Heart left ventricle (tissue), 16 donors: Measurements from ENCODE around the gene LRFN3. TPM values are rescaled to one million over a fixed set of nuclear protein-coding genes. Genes with fewer than 3 reads are reported as not detected.

Experiments
- ATAC-seq, 4 donors: fragments of 200-7000 bp; cut with Tn5 transposase; one replicate each; pipeline ENCODE4 v1.9.1; 2020 to 2022; ENCODE audit warnings: moderate library complexity in 4 of 4, mild to moderate bottlenecking in 3 of 4, moderate number of reproducible peaks in 1 of 4
- DNase-seq, 5 donors: peaks; one replicate each; pipeline ENCODE4 v3.0.0-alpha.2; 2020
- H3K27ac ChIP-seq, 12 donors: fragments of 200-600 bp; sonication (generic) in 4 of 12; one replicate each; pipeline versions ENCODE4 v1.5.0 to v1.8.0; 2016 to 2022; ENCODE audit warnings: mild to moderate bottlenecking in 2 of 12
- H3K27me3 ChIP-seq, 9 donors: fragments of 200-600 bp; sonication (generic) in 2 of 9; one replicate each; pipeline versions ENCODE4 v1.5.1 to v1.8.0; 2016 to 2022; ENCODE audit warnings: mild to moderate bottlenecking in 3 of 9
- H3K36me3 ChIP-seq, 9 donors: fragments of 200-600 bp; sonication (generic) in 2 of 9; one replicate each; pipeline versions ENCODE4 v1.5.0 to v1.8.0; 2018 to 2022; ENCODE audit warnings: mild to moderate bottlenecking in 2 of 9
- H3K4me1 ChIP-seq, 12 donors: fragments of 200-600 bp; sonication (generic) in 4 of 12; one replicate each; pipeline versions ENCODE4 v1.5.0 to v1.8.0; 2016 to 2022; ENCODE audit warnings: mild to moderate bottlenecking in 3 of 12
- H3K4me3 ChIP-seq, 12 donors: fragments of 200-600 bp; sonication (generic) in 4 of 12; one replicate each; pipeline versions ENCODE4 v1.5.0 to v1.8.0; 2017 to 2022; ENCODE audit warnings: mild to moderate bottlenecking in 9 of 12, moderate library complexity in 4 of 12
- H3K9me3 ChIP-seq, 12 donors: fragments of 200-600 bp; sonication (generic) in 4 of 12; one replicate each; pipeline versions ENCODE4 v1.5.0 to v1.8.0; 2016 to 2022; ENCODE audit warnings: mild to moderate bottlenecking in 1 of 12
- CTCF ChIP-seq, 12 donors: fragments of 200-600 bp; sonication (generic) in 4 of 12; IDR thresholded peaks; one replicate each; pipeline versions ENCODE4 v1.5.0 to v1.8.0; 2018 to 2022; ENCODE audit warnings: antibody characterized with exemption in 12 of 12, mild to moderate bottlenecking in 5 of 12
- POLR2A ChIP-seq, 2 donors: fragments of 450-650 bp; IDR thresholded peaks; one replicate each; pipeline ENCODE4 v1.6.1; 2017; ENCODE audit warnings: antibody characterized with exemption in 2 of 2, mild to moderate bottlenecking in 2 of 2, moderate library complexity in 2 of 2
- WGBS, 4 donors: extraction: QIAGEN DNeasy Blood & Tissue Kit in 2 of 4; methylation state at CpG; one replicate each; pipeline versions ENCODE4 v1.1.5 to v1.1.7; 2013 to 2018; 5-methylcytosine and 5-hydroxymethylcytosine counted together
- intact Hi-C, 10 donors: fragments of 100-400 bp; cut with DNase I; formaldehyde crosslinking; loops; one replicate each; pipeline versions ENCODE4 v1.11.1 to v1.14.2; 2022
- polyA plus RNA-seq, 2 donors: library from polyadenylated mRNA; stranded (reverse); fragments of 200-250 nt; gene quantifications; one replicate each; pipeline ENCODE4 v1.2.3, GENCODE V29; 2013
- total RNA-seq, 9 donors: library from RNA; depleted of rRNA in 2 of 9; stranded (reverse); fragments of >200 nt in 2 of 9; fragmentation: NEBNext Ultra II Directional in 3 of 9; extraction: Animal tissue kit (Norgen Biotek cat#: 25700) in 3 of 9; gene quantifications; one replicate each; pipeline versions ENCODE4 v1.1.0 to v1.2.4, GENCODE V29; 2016 to 2023
- donor health status: ischemic (EF 13 %, LVEDD 7.1; RV severe dilation, severe dysfunction).
- donor health status: healthy with polysubstance abuse.
- donor health status: DM: no; HTN: yes; CAD: no.
- donor health status: DM: no; HTN: no; CAD: no.
- donor health status: ischemic (EF 25% LVEDD 6.9; RV normal size, moderate dysfunction).
- donor health status: ischemic (EF 25% LVEDD 5.7; RV mildly dilated, moderate dysfunction).
- donor health status: healthy.
- donor health status: DM: yes; HTN: yes; CAD: no.
- donor health status: ischemic (EF 35%, LVEDD 5.7; RV mildly dilated, moderate dysfunction).
- donor health status: nonischemic (EF 11% LVEDD 7.7; RV severe dilation, severe dysfunction).
- donor health status: DM: yes; HTN: yes; CAD: no.
- donor health status: PGD.
- donor health status: ischemic (EF 29% LVEDD 5.4; RV normal size, mild dysfunction).
- donor health status: nonischemic (EF 23%, LVEDD 6.1; RV moderate dilation, normal function).

The LRFN3 gene
- total and polyA plus RNA-seq, 11 donors = 4.5 to 18.6 (median 8.5) TPM

GRCh38 chr19:35991731-35992450 lies 55.7 kb downstream of the LRFN3 start:
- no peak for DNase-seq
- 66 to 79% (median 76%) methylated on average over 7 of the region's 7 CpGs for WGBS, 4 donors
- no peak overlapping the region for H3K4me3 ChIP-seq

GRCh38 chr19:35992907-35993765 lies 57.0 kb downstream of the LRFN3 start:
- TF ChIP-seq CTCF (IDR thresholded peaks at IDR 0.05) (no peak), POLR2A (IDR thresholded peaks at IDR 0.05) (no peak)
- ATAC-seq = no peak

More at GRCh38 chr19:35991731-35992450, 55.7 kb downstream of the LRFN3 start:
- no peak for ATAC-seq
- no peaks in the 10 kb centered on the region for H3K36me3 ChIP-seq
- no peak overlapping the region for H3K27ac ChIP-seq
- peaks cover 0 to 7% (median 0%) of the 10 kb centered on the region in 12 donors for H3K9me3 ChIP-seq
- peaks cover 4 to 32% (median 19%) of the 10 kb centered on the region in 12 donors for H3K4me1 ChIP-seq
- TF ChIP-seq POLR2A (IDR thresholded peaks at IDR 0.05) (no peak), CTCF (IDR thresholded peaks at IDR 0.05) (no peak)
- intact Hi-C loops = loop anchor here in 2 of 10 donors (5.0 to 10.0 kb wide), 2 partner anchors 120 to 123 kb away; partner anchors contain the start of genes OVOL3 (in 2 of the 2), POLR2I (in 2 of the 2) and TBCB (in 1 of the 2)
- peaks cover 0 to 19% (median 10%) of the 10 kb centered on the region in 9 donors for H3K27me3 ChIP-seq

GRCh38 chr19:35993923-35994598 lies 57.9 kb downstream of the LRFN3 start:
- Histone ChIP-seq H3K4me1 (peaks cover 4 to 35% (median 21%) of the 10 kb centered on the region in 12 donors), H3K27me3 (peaks cover 0 to under 1% (median 0%) of the 10 kb centered on the region in 9 donors), H3K36me3 (peaks cover 0 to 18% (median 7%) of the 10 kb centered on the region in 9 donors), H3K4me3 (peak overlapping the region; percentile 67 to 99 (median 90)), H3K27ac (peak overlapping the region in 8 of 12 donors; percentile 77 to 88 (median 86)), H3K9me3 (peaks cover 0 to 2% (median 0%) of the 10 kb centered on the region in 12 donors)
- intact Hi-C loops = loop anchor here in 2 of 10 donors (5.0 to 10.0 kb wide), 2 partner anchors 118 to 121 kb away; partner anchors contain the start of genes OVOL3 (in 2 of the 2), POLR2I (in 2 of the 2) and TBCB (in 1 of the 2)
- DNase-seq (peak in 2 of 5 donors; percentile 42 to 67), ATAC-seq (peak in 3 of 4 donors; percentile 7 to 34 (median 25))
- WGBS, 4 donors = 34 to 37% (median 36%) methylated on average over 37 to 49 of the region's 49 CpGs
- peak in 3 of 12 donors; percentile 9 to 34 (median 23) for TF ChIP-seq CTCF (IDR thresholded peaks at IDR 0.05)
- TF ChIP-seq POLR2A (IDR thresholded peaks at IDR 0.05) = no peak

More at GRCh38 chr19:35992907-35993765, 57.0 kb downstream of the LRFN3 start:
- peaks cover 0 to 10% (median 2%) of the 10 kb centered on the region in 9 donors for H3K36me3 ChIP-seq
- H3K4me3 ChIP-seq = no peak overlapping the region
- intact Hi-C loops = loop anchor here in 2 of 10 donors (5.0 to 10.0 kb wide), 2 partner anchors 119 to 122 kb away; partner anchors contain the start of genes OVOL3 (in 2 of the 2), POLR2I (in 2 of the 2) and TBCB (in 1 of the 2)
- DNase-seq = no peak
- peaks cover 4 to 31% (median 19%) of the 10 kb centered on the region in 12 donors for H3K4me1 ChIP-seq
- peaks cover 0 to 10% (median 0%) of the 10 kb centered on the region in 9 donors for H3K27me3 ChIP-seq
- 93 to 95% (median 94%) methylated on average over 8 of the region's 8 CpGs for WGBS, 4 donors
- peaks cover 0 to 7% (median 0%) of the 10 kb centered on the region in 12 donors for H3K9me3 ChIP-seq
- H3K27ac ChIP-seq = no peak overlapping the region

Other genes with a start within 250 kb of the LRFN3 start
- under 1 TPM in 1 of 9 donors, not detected in 8; 0.24 TPM for gene ZBTB32, start 231.8 kb upstream of the LRFN3 start, total RNA-seq
- not detected for gene ZBTB32, start 231.8 kb upstream of the LRFN3 start, polyA plus RNA-seq
- 10 to 100 TPM; 11.3 to 24.5 (median 15.7) TPM for gene KMT2B, start 218.4 kb upstream of the LRFN3 start, total RNA-seq
- gene KMT2B, start 218.4 kb upstream of the LRFN3 start, polyA plus RNA-seq = 10 to 100 TPM; 13.9 to 15.8 TPM
- gene IGFLR1, start 193.9 kb upstream of the LRFN3 start, total RNA-seq = 10 to 100 TPM in 1 of 9 donors, 1 to 10 TPM in 7, under 1 TPM in 1; 0.74 to 25.2 (median 3.6) TPM
- 10 to 100 TPM in 1 of 2 donors, 1 to 10 TPM in 1; 3.4 to 10.8 TPM for gene IGFLR1, start 193.9 kb upstream of the LRFN3 start, polyA plus RNA-seq
- gene U2AF1L4, start 191.0 kb upstream of the LRFN3 start, total RNA-seq = 10 to 100 TPM; 14.3 to 32.8 (median 20.9) TPM
- gene U2AF1L4, start 191.0 kb upstream of the LRFN3 start, polyA plus RNA-seq = 10 to 100 TPM in 1 of 2 donors, 1 to 10 TPM in 1; 7.2 to 27.1 TPM
- gene PSENEN, start 190.7 kb upstream of the LRFN3 start, total RNA-seq = 10 to 100 TPM; 25.2 to 69.0 (median 40.9) TPM
- gene PSENEN, start 190.7 kb upstream of the LRFN3 start, polyA plus RNA-seq = 10 to 100 TPM; 52.6 to 95.1 TPM
- gene LIN37, start 187.8 kb upstream of the LRFN3 start, total RNA-seq = 10 to 100 TPM in 3 of 9 donors, 1 to 10 TPM in 6; 3.7 to 12.2 (median 7.6) TPM
- gene LIN37, start 187.8 kb upstream of the LRFN3 start, polyA plus RNA-seq = 10 to 100 TPM; 20.1 to 23.0 TPM
- gene HSPB6, start 179.3 kb upstream of the LRFN3 start, total RNA-seq = 1,000 to 10,000 TPM in 1 of 9 donors, 100 to 1,000 TPM in 8; 226 to 1,012 (median 652) TPM
- 100 to 1,000 TPM; 156 to 457 TPM for gene HSPB6, start 179.3 kb upstream of the LRFN3 start, polyA plus RNA-seq
- 10 to 100 TPM in 4 of 9 donors, 1 to 10 TPM in 5; 1.9 to 19.7 (median 9.7) TPM for gene PROSER3, start 178.2 kb upstream of the LRFN3 start, total RNA-seq
- 10 to 100 TPM in 1 of 2 donors, 1 to 10 TPM in 1; 6.0 to 12.8 TPM for gene PROSER3, start 178.2 kb upstream of the LRFN3 start, polyA plus RNA-seq
- gene ARHGAP33, start 160.8 kb upstream of the LRFN3 start, total RNA-seq = 1 to 10 TPM in 8 of 9 donors, under 1 TPM in 1; 0.50 to 7.8 (median 5.7) TPM
- gene ARHGAP33, start 160.8 kb upstream of the LRFN3 start, polyA plus RNA-seq = 1 to 10 TPM; 3.2 to 3.4 TPM
- not detected for gene PRODH2, start 123.5 kb upstream of the LRFN3 start, total RNA-seq
- not detected for gene PRODH2, start 123.5 kb upstream of the LRFN3 start, polyA plus RNA-seq
- gene NPHS1, start 83.9 kb upstream of the LRFN3 start, total RNA-seq = 1 to 10 TPM in 1 of 9 donors, not detected in 8; 1.0 TPM
- not detected for gene NPHS1, start 83.9 kb upstream of the LRFN3 start, polyA plus RNA-seq
- under 1 TPM in 1 of 9 donors, not detected in 8; 0.77 TPM for gene KIRREL2, start 79.5 kb upstream of the LRFN3 start, total RNA-seq
- not detected for gene KIRREL2, start 79.5 kb upstream of the LRFN3 start, polyA plus RNA-seq
- gene APLP1, start 67.8 kb upstream of the LRFN3 start, total RNA-seq = 10 to 100 TPM in 8 of 9 donors, 1 to 10 TPM in 1; 8.9 to 44.3 (median 25.3) TPM
- gene APLP1, start 67.8 kb upstream of the LRFN3 start, polyA plus RNA-seq = 10 to 100 TPM in 1 of 2 donors, 1 to 10 TPM in 1; 2.1 to 19.0 TPM
- 10 to 100 TPM in 1 of 9 donors, 1 to 10 TPM in 7, under 1 TPM in 1; 0.79 to 12.3 (median 3.0) TPM for gene NFKBID, start 35.8 kb upstream of the LRFN3 start, total RNA-seq
- 1 to 10 TPM; 2.8 to 3.1 TPM for gene NFKBID, start 35.8 kb upstream of the LRFN3 start, polyA plus RNA-seq
- 10 to 100 TPM in 2 of 9 donors, 1 to 10 TPM in 6, not detected in 1; 2.3 to 31.7 (median 4.7) TPM for gene HCST, start 33.8 kb upstream of the LRFN3 start, total RNA-seq
- gene HCST, start 33.8 kb upstream of the LRFN3 start, polyA plus RNA-seq = 10 to 100 TPM in 1 of 2 donors, 1 to 10 TPM in 1; 3.2 to 10.1 TPM
- 100 to 1,000 TPM in 2 of 9 donors, 10 to 100 TPM in 7; 12.6 to 237 (median 19.4) TPM for gene TYROBP, start 28.1 kb upstream of the LRFN3 start, total RNA-seq
- 10 to 100 TPM; 17.1 to 42.7 TPM for gene TYROBP, start 28.1 kb upstream of the LRFN3 start, polyA plus RNA-seq
- 10 to 100 TPM in 8 of 9 donors, 1 to 10 TPM in 1; 9.7 to 41.8 (median 11.4) TPM for gene SDHAF1, start 58.8 kb downstream of the LRFN3 start, total RNA-seq
- 10 to 100 TPM in 1 of 2 donors, 1 to 10 TPM in 1; 9.8 to 18.5 TPM for gene SDHAF1, start 58.8 kb downstream of the LRFN3 start, polyA plus RNA-seq
- under 1 TPM in 5 of 9 donors, not detected in 4; 0.12 to 0.50 (median 0.19) TPM for gene SYNE4, start 72.4 kb downstream of the LRFN3 start, total RNA-seq
- gene SYNE4, start 72.4 kb downstream of the LRFN3 start, polyA plus RNA-seq = under 1 TPM; 0.15 to 0.17 TPM
- 10 to 100 TPM in 6 of 9 donors, 1 to 10 TPM in 3; 7.3 to 22.5 (median 11.5) TPM for gene ALKBH6, start 77.8 kb downstream of the LRFN3 start, total RNA-seq
- 10 to 100 TPM; 13.4 TPM for gene ALKBH6, start 77.8 kb downstream of the LRFN3 start, polyA plus RNA-seq
- gene CLIP3, start 96.5 kb downstream of the LRFN3 start, total RNA-seq = 1 to 10 TPM; 2.2 to 8.0 (median 4.3) TPM
- 1 to 10 TPM; 1.3 TPM for gene CLIP3, start 96.5 kb downstream of the LRFN3 start, polyA plus RNA-seq
- 1 to 10 TPM; 2.3 to 6.0 (median 4.3) TPM for gene THAP8, start 117.9 kb downstream of the LRFN3 start, total RNA-seq
- gene THAP8, start 117.9 kb downstream of the LRFN3 start, polyA plus RNA-seq = 1 to 10 TPM; 6.0 to 7.3 TPM
- gene WDR62, start 118.5 kb downstream of the LRFN3 start, total RNA-seq = 10 to 100 TPM in 3 of 9 donors, 1 to 10 TPM in 6; 2.5 to 24.3 (median 7.7) TPM
- 10 to 100 TPM in 1 of 2 donors, 1 to 10 TPM in 1; 1.4 to 20.6 TPM for gene WDR62, start 118.5 kb downstream of the LRFN3 start, polyA plus RNA-seq
- gene OVOL3, start 174.8 kb downstream of the LRFN3 start, total RNA-seq = not detected
- gene OVOL3, start 174.8 kb downstream of the LRFN3 start, polyA plus RNA-seq = not detected
- 100 to 1,000 TPM in 5 of 9 donors, 10 to 100 TPM in 4; 80.4 to 153 (median 107) TPM for gene POLR2I, start 178.5 kb downstream of the LRFN3 start, total RNA-seq
- gene POLR2I, start 178.5 kb downstream of the LRFN3 start, polyA plus RNA-seq = 100 to 1,000 TPM in 1 of 2 donors, 10 to 100 TPM in 1; 93.1 to 180 TPM
- 100 to 1,000 TPM in 6 of 9 donors, 10 to 100 TPM in 3; 89.8 to 146 (median 111) TPM for gene TBCB, start 179.1 kb downstream of the LRFN3 start, total RNA-seq
- gene TBCB, start 179.1 kb downstream of the LRFN3 start, polyA plus RNA-seq = 100 to 1,000 TPM; 109 to 171 TPM
- gene CAPNS1, start 203.7 kb downstream of the LRFN3 start, total RNA-seq = 1,000 to 10,000 TPM in 1 of 9 donors, 100 to 1,000 TPM in 8; 272 to 1,054 (median 860) TPM
- gene CAPNS1, start 203.7 kb downstream of the LRFN3 start, polyA plus RNA-seq = 1,000 to 10,000 TPM in 1 of 2 donors, 100 to 1,000 TPM in 1; 956 to 1,083 TPM
- gene COX7A1, start 216.1 kb downstream of the LRFN3 start, total RNA-seq = 1,000 to 10,000 TPM in 7 of 9 donors, 100 to 1,000 TPM in 2; 414 to 2,982 (median 2,187) TPM
- 1,000 to 10,000 TPM in 1 of 2 donors, 100 to 1,000 TPM in 1; 470 to 2,188 TPM for gene COX7A1, start 216.1 kb downstream of the LRFN3 start, polyA plus RNA-seq